Lung (tissue), 12 donors: ENCODE measurements around the gene REG3G. TPM values are rescaled to one million over a fixed set of nuclear protein-coding genes. Genes with fewer than 3 reads are reported as not detected.

Experiments
- ATAC-seq: fragments of 200-7000 bp; cut with Tn5 transposase; one replicate; pipeline ENCODE4 v1.9.1; 2020; ENCODE audit warnings: moderate number of reproducible peaks; ENCODE audit not compliant: insufficient read depth, low FRiP score
- DNase-seq, 3 donors: peaks; one replicate each; pipeline ENCODE4 v3.0.0-alpha.2; 2013 to 2017
- H3K27ac ChIP-seq, 2 donors: one replicate each; pipeline ENCODE4 v1.5.1; 2013; ENCODE audit warnings: mild to moderate bottlenecking in 2 of 2, moderate library complexity in 2 of 2, control low read depth in 1 of 2, inconsistent platforms in 1 of 2, low read depth in 1 of 2, low read length in 1 of 2
- H3K27me3 ChIP-seq, 3 donors: one replicate each; pipeline ENCODE4 v1.5.1; 2013; ENCODE audit warnings: low read length in 2 of 3; ENCODE audit not compliant: control insufficient read depth in 3 of 3, insufficient read depth in 3 of 3
- H3K36me3 ChIP-seq, 4 donors: one replicate each; pipeline ENCODE4 v1.5.1; 2013; ENCODE audit warnings: low read length in 4 of 4, mild to moderate bottlenecking in 1 of 4, moderate library complexity in 1 of 4; ENCODE audit not compliant: control insufficient read depth in 4 of 4, insufficient read depth in 4 of 4
- H3K4me1 ChIP-seq, 5 donors: one replicate each; pipeline ENCODE4 v1.5.1; 2013; ENCODE audit warnings: low read length in 5 of 5, mild to moderate bottlenecking in 2 of 5, moderate library complexity in 1 of 5; ENCODE audit not compliant: control insufficient read depth in 5 of 5, insufficient read depth in 5 of 5
- H3K4me3 ChIP-seq: one replicate; pipeline ENCODE4 v1.5.1; 2013; ENCODE audit warnings: mild to moderate bottlenecking, control low read depth, moderate library complexity
- H3K9ac ChIP-seq, 2 donors: one replicate each; pipeline ENCODE4 v1.5.1; 2013; ENCODE audit warnings: low read length in 2 of 2, control low read depth in 1 of 2; ENCODE audit not compliant: insufficient read depth in 1 of 2
- H3K9me3 ChIP-seq, 4 donors: one replicate each; pipeline ENCODE4 v1.5.1; 2013; ENCODE audit warnings: low read length in 3 of 4, mild to moderate bottlenecking in 1 of 4, moderate library complexity in 1 of 4; ENCODE audit not compliant: control insufficient read depth in 4 of 4, insufficient read depth in 3 of 4
- WGBS, 2 donors: extraction: QIAGEN DNeasy Blood & Tissue Kit; methylation state at CpG; one replicate each; pipeline ENCODE4 v1.1.7; 2013; 5-methylcytosine and 5-hydroxymethylcytosine counted together
- polyA plus RNA-seq, 2 donors: library from polyadenylated mRNA; stranded (reverse); fragments of 200-250 nt; gene quantifications; one replicate each; pipeline ENCODE4 v1.2.1, GENCODE V29; 2013
- total RNA-seq, 2 donors: library from RNA; depleted of rRNA in 1 of 2; stranded (reverse); fragments of >200 nt in 1 of 2; gene quantifications; one replicate each; pipeline ENCODE4 v1.2.1, GENCODE V29; 2014 to 2021
- TF ChIP-seq, protein P1 (sequence below): IDR thresholded peaks from 2 replicates; pipeline ENCODE4 v1.5.1; 2012; ENCODE audit warnings: mild to moderate bottlenecking; ENCODE audit errors: control extremely low read depth, extremely low read depth
- donor health status: control.
- donor health status: control.
- donor health status: Bipolar disorder and iron deficiency.
- donor health status: healthy.
- donor health status: DM: yes; HTN: yes; CAD: no.

The REG3G gene
- total and polyA plus RNA-seq, 4 donors, result 0.13 to 0.58 (median 0.43) TPM; not detected in 1

- 36 to 49% methylated on average over 9 of the region's 9 CpGs for WGBS, 2 donors
- ATAC-seq (no peak), DNase-seq (peak; percentile 73 to 82 (median 77))
- H3K9ac ChIP-seq, result no peak overlapping the region
- H3K4me1 ChIP-seq, result no peaks in the 10 kb centered on the region
- TF ChIP-seq, protein P1, sequence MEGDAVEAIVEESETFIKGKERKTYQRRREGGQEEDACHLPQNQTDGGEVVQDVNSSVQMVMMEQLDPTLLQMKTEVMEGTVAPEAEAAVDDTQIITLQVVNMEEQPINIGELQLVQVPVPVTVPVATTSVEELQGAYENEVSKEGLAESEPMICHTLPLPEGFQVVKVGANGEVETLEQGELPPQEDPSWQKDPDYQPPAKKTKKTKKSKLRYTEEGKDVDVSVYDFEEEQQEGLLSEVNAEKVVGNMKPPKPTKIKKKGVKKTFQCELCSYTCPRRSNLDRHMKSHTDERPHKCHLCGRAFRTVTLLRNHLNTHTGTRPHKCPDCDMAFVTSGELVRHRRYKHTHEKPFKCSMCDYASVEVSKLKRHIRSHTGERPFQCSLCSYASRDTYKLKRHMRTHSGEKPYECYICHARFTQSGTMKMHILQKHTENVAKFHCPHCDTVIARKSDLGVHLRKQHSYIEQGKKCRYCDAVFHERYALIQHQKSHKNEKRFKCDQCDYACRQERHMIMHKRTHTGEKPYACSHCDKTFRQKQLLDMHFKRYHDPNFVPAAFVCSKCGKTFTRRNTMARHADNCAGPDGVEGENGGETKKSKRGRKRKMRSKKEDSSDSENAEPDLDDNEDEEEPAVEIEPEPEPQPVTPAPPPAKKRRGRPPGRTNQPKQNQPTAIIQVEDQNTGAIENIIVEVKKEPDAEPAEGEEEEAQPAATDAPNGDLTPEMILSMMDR, result no peak
- H3K27me3 ChIP-seq, result no peaks in the 10 kb centered on the region
- no peaks in the 10 kb centered on the region for H3K9me3 ChIP-seq
- H3K27ac ChIP-seq, result no peak overlapping the region
- H3K4me3 ChIP-seq, result no peak overlapping the region
- no peaks in the 10 kb centered on the region for H3K36me3 ChIP-seq
These were observed 45.9 kb upstream of the REG3G start for GRCh38 chr2:78979380-78980151.

DNA sequence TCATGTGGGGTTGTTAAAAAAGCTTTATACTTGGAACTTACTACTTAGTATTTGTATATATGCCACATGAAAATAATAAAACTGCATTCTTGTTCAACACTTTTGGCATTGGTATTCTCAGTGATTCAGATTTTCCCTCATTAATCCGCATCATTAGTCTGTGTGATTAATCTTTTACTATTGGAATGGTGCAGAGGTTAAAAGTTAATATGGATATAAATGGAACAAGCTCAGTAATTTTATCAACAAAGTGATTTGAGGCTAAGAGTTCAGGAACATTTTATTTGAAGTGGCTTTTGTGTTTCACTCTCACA lies 45.4 kb upstream of the REG3G start:
- Histone ChIP-seq H3K4me1 (no peaks in the 10 kb centered on the region), H3K27me3 (no peaks in the 10 kb centered on the region), H3K36me3 (no peaks in the 10 kb centered on the region), H3K27ac (no peak overlapping the region), H3K9ac (no peak overlapping the region), H3K4me3 (no peak overlapping the region), H3K9me3 (no peaks in the 10 kb centered on the region)
- TF ChIP-seq, protein P1, result no peak
- 78 to 89% methylated on average over 1 of the region's 1 CpG for WGBS, 2 donors
- DNase-seq (no peak), ATAC-seq (no peak)

DNA sequence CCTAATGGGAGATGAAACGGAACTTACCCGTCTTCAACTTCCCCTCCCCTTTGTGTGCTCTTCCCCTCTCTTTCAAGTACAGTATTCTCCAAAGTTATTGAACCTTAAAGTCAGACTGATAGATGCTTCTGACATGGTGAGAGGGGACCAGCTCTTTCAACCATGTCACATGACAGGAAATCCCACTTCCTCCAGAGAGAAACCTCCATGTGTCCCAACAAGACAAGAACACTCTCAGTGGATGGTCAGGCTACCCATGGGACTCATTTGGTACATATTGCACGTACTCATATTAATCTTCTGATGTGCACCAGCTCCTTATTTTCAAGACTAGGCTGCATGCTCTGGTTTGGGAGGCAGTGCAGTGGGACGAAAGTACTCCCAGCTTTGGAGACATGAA lies 44.6 kb upstream of the REG3G start:
- Histone ChIP-seq H3K9me3 (no peaks in the 10 kb centered on the region), H3K36me3 (no peaks in the 10 kb centered on the region), H3K27ac (no peak overlapping the region), H3K4me3 (no peak overlapping the region), H3K4me1 (no peaks in the 10 kb centered on the region), H3K27me3 (no peaks in the 10 kb centered on the region), H3K9ac (no peak overlapping the region)
- TF ChIP-seq, protein P1, result no peak
- 61 to 74% methylated on average over 4 of the region's 4 CpGs for WGBS, 2 donors
- no peak for ATAC-seq
- DNase-seq, result no peak
